ENCODE results near the gene UNC13D. TPM values are rescaled to one million over a fixed set of nuclear protein-coding genes. Genes with fewer than 3 reads are reported as not detected.

The UNC13D gene
- total and polyA plus RNA-seq, 9 of the 15 experiments (the other 6 are each of a cell fraction or from before 2014, with no cell fraction given) = 0.86 to 244 (median 69.2) TPM

- TF ChIP-seq, protein P1, sequence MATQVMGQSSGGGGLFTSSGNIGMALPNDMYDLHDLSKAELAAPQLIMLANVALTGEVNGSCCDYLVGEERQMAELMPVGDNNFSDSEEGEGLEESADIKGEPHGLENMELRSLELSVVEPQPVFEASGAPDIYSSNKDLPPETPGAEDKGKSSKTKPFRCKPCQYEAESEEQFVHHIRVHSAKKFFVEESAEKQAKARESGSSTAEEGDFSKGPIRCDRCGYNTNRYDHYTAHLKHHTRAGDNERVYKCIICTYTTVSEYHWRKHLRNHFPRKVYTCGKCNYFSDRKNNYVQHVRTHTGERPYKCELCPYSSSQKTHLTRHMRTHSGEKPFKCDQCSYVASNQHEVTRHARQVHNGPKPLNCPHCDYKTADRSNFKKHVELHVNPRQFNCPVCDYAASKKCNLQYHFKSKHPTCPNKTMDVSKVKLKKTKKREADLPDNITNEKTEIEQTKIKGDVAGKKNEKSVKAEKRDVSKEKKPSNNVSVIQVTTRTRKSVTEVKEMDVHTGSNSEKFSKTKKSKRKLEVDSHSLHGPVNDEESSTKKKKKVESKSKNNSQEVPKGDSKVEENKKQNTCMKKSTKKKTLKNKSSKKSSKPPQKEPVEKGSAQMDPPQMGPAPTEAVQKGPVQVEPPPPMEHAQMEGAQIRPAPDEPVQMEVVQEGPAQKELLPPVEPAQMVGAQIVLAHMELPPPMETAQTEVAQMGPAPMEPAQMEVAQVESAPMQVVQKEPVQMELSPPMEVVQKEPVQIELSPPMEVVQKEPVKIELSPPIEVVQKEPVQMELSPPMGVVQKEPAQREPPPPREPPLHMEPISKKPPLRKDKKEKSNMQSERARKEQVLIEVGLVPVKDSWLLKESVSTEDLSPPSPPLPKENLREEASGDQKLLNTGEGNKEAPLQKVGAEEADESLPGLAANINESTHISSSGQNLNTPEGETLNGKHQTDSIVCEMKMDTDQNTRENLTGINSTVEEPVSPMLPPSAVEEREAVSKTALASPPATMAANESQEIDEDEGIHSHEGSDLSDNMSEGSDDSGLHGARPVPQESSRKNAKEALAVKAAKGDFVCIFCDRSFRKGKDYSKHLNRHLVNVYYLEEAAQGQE (IDR thresholded peaks at IDR 0.05; ENCODE audit: borderline replicate concordance) = no peak
- TF ChIP-seq, protein P1 (CRISPR knock-in tag; IDR thresholded peaks at IDR 0.05; ENCODE audit: low read depth) = peak; percentile 41
- TF ChIP-seq RB1 (IDR thresholded peaks at IDR 0.05; ENCODE audit: low read depth) (no peak), ZNF79 (CRISPR knock-in tag; IDR thresholded peaks at IDR 0.05; ENCODE audit: low read depth) (no peak), HDGF (IDR thresholded peaks at IDR 0.05) (no peak), ZNF253 (CRISPR knock-in tag; conservative IDR thresholded peaks at IDR 0.05) (no peak), HNRNPUL1 (IDR thresholded peaks at IDR 0.05; ENCODE audit: low read length) (no peak), ZNF41 (CRISPR knock-in tag; conservative IDR thresholded peaks at IDR 0.05) (no peak), TAF1 (IDR thresholded peaks at IDR 0.05; ENCODE audit: control insufficient read depth, extremely low read depth, insufficient read depth, low read length, severe bottlenecking) (peak; percentile 56), AFF4 (CRISPR knock-in tag; IDR thresholded peaks at IDR 0.05) (peak; percentile 78), ZNF589 (CRISPR knock-in tag; IDR thresholded peaks at IDR 0.05; ENCODE audit: low read depth) (peak; percentile 72; the same call in 1 of the 2 replicates), NR3C1 (CRISPR knock-in tag; IDR thresholded peaks at IDR 0.05) (no peak), ZSCAN29 (IDR thresholded peaks at IDR 0.05) (no peak)
- TF ChIP-seq, protein P2, sequence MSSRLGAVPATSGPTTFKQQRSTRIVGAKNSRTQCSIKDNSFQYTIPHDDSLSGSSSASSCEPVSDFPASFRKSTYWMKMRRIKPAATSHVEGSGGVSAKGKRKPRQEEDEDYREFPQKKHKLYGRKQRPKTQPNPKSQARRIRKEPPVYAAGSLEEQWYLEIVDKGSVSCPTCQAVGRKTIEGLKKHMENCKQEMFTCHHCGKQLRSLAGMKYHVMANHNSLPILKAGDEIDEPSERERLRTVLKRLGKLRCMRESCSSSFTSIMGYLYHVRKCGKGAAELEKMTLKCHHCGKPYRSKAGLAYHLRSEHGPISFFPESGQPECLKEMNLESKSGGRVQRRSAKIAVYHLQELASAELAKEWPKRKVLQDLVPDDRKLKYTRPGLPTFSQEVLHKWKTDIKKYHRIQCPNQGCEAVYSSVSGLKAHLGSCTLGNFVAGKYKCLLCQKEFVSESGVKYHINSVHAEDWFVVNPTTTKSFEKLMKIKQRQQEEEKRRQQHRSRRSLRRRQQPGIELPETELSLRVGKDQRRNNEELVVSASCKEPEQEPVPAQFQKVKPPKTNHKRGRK (tag; IDR thresholded peaks at IDR 0.05) = no peak
Measured at GRCh38 chr17:75843577-75844529, at the start of gene UNC13D (continued).
